GM12878 (cell line): ENCODE data around the gene COL18A1.

ENCODE experiments used
- CHD4 ChIP-seq: fragments of 200-600 bp; sonication (generic); IDR thresholded peaks from 2 replicates; pipeline ENCODE4 v1.6.1; 2016; ENCODE audit warnings: mild to moderate bottlenecking
- MXI1 ChIP-seq: fragments of 150-350 bp; IDR thresholded peaks from 2 replicates; pipeline ENCODE4 v1.6.1; 2011; ENCODE audit warnings: low read depth, mild to moderate bottlenecking, inconsistent platforms, low read length, improper control_type of control experiment
- TF ChIP-seq, protein P1 (sequence below), 3 experiments: IDR thresholded peaks in 2 of 3; conservative IDR thresholded peaks in 1 of 3; 2 replicates each; pipeline ENCODE4 v1.5.1; 2011; ENCODE audit warnings: low read depth in 3 of 3, low read length in 3 of 3, mild to moderate bottlenecking in 3 of 3, control low read depth in 2 of 3, moderate library complexity in 2 of 3, inconsistent platforms in 1 of 3, mixed read lengths in 1 of 3; ENCODE audit not compliant: control insufficient read depth in 2 of 3, insufficient read depth in 1 of 3; ENCODE audit errors: extremely low read depth in 1 of 3
- TF ChIP-seq, protein P2 (sequence below): IDR thresholded peaks from 2 replicates; pipeline ENCODE4 v1.6.1; 2012; ENCODE audit warnings: low read depth, low read length, improper control_type of control experiment
- TF ChIP-seq, protein P3 (sequence below): fragments of 450-650 bp; formaldehyde crosslinking; IDR thresholded peaks from 2 replicates; pipeline ENCODE4 v1.4.0; 2022; ENCODE audit warnings: mild to moderate bottlenecking, moderate library complexity

DNA sequence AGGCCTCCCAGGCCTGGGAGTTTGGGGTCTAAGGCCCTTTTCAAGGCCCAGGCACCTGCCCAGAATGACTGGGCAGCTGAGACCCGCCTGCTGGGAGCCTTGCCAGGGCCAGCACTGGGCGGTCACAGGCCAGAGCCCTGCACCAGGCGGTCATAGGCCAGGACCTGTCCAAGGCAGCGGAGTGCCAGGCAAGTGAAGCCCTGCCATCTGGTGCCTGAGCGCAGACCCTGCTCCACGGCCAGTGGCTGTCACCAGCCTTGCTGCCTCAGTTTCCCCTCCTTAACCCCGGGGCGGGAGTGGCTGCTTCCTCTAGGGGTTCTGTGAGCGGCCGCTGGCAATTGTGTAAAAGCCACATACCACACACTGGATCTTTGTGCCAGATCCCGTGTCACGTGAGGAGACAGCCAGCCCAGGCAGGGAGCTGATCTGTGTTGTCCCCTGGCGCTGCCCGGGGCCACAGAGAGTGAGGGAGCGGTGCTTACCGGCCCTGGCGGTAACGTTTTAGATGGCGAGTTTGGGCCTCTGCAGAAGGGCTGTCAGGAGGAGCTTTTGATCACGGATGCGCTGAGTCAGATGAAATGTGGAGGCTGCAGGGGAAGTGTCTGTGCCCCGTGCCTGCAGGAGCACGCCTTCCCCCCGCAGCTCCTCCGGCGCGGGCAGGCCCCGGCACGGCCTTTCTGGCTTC is 4.6 kb downstream of the COL18A1 start:
- TF ChIP-seq, protein P1, sequence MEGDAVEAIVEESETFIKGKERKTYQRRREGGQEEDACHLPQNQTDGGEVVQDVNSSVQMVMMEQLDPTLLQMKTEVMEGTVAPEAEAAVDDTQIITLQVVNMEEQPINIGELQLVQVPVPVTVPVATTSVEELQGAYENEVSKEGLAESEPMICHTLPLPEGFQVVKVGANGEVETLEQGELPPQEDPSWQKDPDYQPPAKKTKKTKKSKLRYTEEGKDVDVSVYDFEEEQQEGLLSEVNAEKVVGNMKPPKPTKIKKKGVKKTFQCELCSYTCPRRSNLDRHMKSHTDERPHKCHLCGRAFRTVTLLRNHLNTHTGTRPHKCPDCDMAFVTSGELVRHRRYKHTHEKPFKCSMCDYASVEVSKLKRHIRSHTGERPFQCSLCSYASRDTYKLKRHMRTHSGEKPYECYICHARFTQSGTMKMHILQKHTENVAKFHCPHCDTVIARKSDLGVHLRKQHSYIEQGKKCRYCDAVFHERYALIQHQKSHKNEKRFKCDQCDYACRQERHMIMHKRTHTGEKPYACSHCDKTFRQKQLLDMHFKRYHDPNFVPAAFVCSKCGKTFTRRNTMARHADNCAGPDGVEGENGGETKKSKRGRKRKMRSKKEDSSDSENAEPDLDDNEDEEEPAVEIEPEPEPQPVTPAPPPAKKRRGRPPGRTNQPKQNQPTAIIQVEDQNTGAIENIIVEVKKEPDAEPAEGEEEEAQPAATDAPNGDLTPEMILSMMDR (IDR thresholded peaks at IDR 0.05 in 2 of 3, conservative IDR thresholded peaks at IDR 0.05 in 1 of 3; ENCODE audit: control insufficient read depth in 2 of 3, extremely low read depth in 1 of 3, insufficient read depth in 1 of 3, low read depth in 3 of 3, low read length in 3 of 3), result no peak
- no peak for TF ChIP-seq MXI1
- TF ChIP-seq, protein P2, sequence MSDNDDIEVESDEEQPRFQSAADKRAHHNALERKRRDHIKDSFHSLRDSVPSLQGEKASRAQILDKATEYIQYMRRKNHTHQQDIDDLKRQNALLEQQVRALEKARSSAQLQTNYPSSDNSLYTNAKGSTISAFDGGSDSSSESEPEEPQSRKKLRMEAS, result no peak
- TF ChIP-seq, protein P3, sequence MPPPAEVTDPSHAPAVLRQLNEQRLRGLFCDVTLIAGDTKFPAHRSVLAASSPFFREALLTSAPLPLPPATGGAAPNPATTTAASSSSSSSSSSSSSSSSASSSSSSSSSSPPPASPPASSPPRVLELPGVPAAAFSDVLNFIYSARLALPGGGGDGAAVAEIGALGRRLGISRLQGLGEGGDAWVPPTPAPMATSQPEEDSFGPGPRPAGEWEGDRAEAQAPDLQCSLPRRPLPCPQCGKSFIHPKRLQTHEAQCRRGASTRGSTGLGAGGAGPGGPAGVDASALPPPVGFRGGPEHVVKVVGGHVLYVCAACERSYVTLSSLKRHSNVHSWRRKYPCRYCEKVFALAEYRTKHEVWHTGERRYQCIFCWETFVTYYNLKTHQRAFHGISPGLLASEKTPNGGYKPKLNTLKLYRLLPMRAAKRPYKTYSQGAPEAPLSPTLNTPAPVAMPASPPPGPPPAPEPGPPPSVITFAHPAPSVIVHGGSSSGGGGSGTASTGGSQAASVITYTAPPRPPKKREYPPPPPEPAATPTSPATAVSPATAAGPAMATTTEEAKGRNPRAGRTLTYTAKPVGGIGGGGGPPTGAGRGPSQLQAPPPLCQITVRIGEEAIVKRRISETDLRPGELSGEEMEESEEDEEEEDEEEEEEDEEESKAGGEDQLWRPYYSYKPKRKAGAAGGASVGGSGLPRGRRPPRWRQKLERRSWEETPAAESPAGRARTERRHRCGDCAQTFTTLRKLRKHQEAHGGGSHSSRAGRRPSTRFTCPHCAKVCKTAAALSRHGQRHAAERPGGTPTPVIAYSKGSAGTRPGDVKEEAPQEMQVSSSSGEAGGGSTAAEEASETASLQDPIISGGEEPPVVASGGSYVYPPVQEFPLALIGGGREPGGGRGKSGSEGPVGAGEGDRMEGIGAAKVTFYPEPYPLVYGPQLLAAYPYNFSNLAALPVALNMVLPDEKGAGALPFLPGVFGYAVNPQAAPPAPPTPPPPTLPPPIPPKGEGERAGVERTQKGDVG (CRISPR knock-in tag), result no peak
- no peak for TF ChIP-seq CHD4
